AG09309 (cell line): ENCODE results near the gene SH2D4B.

Experiments
- DNase-seq: peaks from one replicate; pipeline ENCODE4 v3.0.0-alpha.2; 2010; ENCODE audit warnings: low read depth
- H3K4me3 ChIP-seq: 2 replicates; pipeline ENCODE4 v1.5.1; 2011; ENCODE audit warnings: mild to moderate bottlenecking, low read depth, low read length, moderate library complexity; ENCODE audit not compliant: control insufficient read depth
- TF ChIP-seq, protein P1 (sequence below): IDR thresholded peaks from 2 replicates; pipeline ENCODE4 v1.5.1; 2011; ENCODE audit warnings: mild to moderate bottlenecking, low read depth, low read length, inconsistent platforms; ENCODE audit not compliant: insufficient read depth, control insufficient read depth; ENCODE audit errors: missing control alignments

The SH2D4B gene

DNA sequence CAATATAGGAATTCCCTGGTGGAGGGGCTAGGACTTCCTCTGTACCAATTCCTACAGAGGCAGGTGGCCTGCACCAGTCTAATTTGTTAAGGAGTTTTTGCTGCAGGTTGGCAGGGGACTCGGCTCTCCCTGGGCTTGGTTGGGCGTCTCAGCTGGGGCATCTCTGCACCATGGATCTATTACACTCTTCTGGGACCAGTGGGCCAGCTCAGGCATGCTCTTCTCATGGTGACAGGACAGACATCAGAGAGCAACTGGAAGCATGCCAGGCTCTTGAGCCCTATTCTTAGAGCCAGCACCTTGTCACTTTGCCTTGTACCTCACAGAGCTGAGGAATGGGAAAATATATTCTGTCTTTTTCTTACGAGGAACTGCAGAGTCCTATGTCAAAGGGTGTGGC is 74.6 kb downstream of the SH2D4B start:
- TF ChIP-seq, protein P1, sequence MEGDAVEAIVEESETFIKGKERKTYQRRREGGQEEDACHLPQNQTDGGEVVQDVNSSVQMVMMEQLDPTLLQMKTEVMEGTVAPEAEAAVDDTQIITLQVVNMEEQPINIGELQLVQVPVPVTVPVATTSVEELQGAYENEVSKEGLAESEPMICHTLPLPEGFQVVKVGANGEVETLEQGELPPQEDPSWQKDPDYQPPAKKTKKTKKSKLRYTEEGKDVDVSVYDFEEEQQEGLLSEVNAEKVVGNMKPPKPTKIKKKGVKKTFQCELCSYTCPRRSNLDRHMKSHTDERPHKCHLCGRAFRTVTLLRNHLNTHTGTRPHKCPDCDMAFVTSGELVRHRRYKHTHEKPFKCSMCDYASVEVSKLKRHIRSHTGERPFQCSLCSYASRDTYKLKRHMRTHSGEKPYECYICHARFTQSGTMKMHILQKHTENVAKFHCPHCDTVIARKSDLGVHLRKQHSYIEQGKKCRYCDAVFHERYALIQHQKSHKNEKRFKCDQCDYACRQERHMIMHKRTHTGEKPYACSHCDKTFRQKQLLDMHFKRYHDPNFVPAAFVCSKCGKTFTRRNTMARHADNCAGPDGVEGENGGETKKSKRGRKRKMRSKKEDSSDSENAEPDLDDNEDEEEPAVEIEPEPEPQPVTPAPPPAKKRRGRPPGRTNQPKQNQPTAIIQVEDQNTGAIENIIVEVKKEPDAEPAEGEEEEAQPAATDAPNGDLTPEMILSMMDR = no peak
- no peak overlapping the region for H3K4me3 ChIP-seq
- DNase-seq = no peak

DNA sequence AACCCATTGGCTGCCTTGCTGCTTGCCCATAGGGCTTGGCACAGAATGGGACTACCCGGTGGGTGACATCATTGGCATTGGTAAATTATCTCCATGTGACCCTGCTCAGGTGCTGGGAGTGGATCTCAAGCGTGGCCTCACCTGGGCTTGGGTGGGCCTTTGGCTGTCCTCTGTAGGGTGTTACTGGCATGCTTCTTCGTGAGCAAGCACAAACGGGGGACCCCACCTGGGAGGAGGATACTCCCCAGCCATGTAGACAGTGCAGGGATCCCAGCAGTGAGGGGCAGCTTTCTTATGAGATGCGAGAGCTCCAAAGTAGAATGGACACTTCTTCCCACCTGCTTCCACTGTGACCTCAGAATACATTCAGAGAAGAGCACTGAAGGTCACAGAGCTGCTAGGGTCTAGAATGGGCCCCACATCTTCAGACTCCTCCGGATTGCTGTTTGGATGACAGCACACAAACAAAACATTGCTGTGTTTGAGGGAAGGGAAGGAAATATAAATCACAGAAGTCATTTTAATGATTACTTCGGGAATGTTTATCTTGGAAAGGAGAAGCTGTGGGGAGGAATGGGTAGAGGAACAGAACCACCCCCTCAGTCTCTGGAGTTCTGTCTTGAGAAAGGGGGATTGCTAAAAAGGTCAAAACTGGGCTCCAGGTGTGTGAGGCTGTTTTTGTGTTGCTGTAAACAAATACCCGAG is 75.9 kb downstream of the SH2D4B start:
- TF ChIP-seq, protein P1 = no peak
- DNase-seq = no peak
- no peak overlapping the region for H3K4me3 ChIP-seq

DNA sequence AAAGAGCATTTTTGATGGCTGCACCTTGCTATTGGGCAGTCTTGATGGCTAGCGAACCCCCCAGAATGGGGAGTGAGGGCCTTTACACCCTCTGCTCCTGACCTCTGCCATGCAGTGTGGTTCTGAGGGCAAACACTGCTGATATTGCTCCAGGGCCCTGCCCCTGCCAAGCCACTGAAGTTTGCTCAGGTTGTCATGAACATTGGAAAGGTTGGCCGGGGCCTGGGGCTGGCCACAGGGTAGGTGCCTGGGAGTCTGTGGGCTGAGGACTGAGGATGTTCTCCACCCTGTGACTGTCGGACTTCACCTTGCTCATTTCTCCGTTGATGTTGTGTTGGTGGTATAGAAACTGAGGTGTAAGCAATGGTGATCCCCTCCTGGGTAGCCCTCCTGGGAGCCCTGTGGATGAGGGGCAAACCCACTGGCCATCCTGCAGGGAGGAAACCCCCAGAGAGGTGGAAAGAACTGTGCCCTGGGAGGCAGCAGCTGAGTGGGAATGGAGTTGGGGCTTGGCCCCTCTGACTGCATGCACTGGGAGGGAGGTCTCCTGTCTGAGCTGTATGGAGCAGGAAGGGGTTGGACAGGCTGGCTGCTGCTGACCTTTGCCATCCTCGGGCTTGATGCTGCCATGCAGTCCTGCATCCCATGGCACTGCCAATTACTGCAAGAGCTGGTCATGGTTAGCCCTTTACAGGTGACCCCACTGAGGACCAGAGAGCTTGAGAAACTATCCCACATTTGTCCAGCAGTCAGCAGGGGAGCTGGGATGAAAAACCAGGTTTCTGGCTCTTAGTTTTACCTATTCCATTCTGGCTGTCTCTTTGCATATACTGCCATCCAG is 77.1 kb downstream of the SH2D4B start:
- no peak for DNase-seq
- H3K4me3 ChIP-seq = no peak overlapping the region

DNA sequence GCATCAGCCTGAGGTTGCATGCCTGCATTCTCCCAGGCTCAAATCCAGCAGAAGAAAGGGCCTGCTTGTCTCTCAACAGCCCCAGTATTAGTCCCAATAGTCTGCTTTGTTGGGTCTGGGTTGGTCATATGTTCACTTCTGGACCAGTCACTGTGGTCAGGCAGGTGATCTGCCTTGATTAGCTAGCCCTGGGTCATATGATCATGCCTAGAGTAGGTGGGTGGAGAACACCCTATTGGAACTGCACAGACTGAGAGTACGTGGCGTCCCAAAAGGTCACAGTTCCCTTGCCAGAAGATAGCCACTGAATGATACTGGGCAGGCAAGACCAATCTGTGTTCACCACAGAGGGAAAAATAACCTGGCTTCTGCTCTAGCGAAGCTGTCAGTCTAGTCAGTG is 80.1 kb downstream of the SH2D4B start:
- TF ChIP-seq, protein P1 = no peak
- H3K4me3 ChIP-seq = no peak overlapping the region
- DNase-seq = no peak

More for the DNA sequence above, 77.1 kb downstream of the SH2D4B start:
- TF ChIP-seq, protein P1 = no peak

DNA sequence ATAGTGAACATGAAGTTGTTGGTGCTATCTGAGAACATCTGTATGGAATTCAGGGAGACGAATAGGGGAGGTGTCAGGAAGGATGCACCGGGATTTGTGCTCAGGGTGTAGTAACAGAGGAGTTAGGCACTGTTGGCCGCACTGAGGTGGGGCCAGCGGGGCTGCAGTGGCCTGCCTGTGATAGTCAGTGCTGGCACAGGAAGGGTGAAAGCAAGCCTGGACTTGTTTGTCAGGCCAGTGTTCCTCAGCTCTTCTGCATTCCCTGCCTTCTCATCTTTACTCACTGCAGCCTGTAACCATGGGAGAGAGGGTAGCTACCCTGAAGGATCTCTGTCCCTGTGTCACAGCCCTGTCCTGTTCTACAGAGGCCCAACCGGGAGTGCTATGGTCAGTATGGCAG is 81.3 kb downstream of the SH2D4B start:
- no peak for DNase-seq
- H3K4me3 ChIP-seq = no peak overlapping the region
- TF ChIP-seq, protein P1 = no peak

DNA sequence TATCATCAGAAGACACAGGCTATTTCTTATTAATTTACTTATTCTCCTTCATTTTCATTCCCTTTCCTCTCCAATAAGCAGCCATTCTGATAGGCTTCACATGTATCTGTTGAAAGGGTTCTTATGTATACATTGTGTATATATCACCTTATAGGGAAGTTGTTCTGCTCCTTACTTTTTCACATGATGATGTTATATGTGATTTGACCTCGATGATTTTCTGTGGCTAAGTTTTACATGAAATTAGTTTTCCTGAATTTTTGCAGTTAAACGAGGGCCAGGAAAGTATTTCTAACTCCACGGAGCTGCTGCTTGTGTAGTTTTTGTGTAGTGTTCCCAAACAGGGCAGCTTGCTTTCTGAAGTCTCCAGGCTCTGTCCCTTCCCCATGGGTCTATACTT is 84.5 kb downstream of the SH2D4B start:
- no peak for DNase-seq
- TF ChIP-seq, protein P1 = no peak
- H3K4me3 ChIP-seq = no peak overlapping the region
